Subcutaneous abdominal adipose tissue (tissue), 5 donors: ENCODE data around the gene MAP1S.

Source experiments
- H3K27ac ChIP-seq: one replicate; pipeline ENCODE4 v1.7.0; 2013; ENCODE audit warnings: low read depth, mild to moderate bottlenecking, inconsistent platforms, low read length, moderate library complexity
- H3K27me3 ChIP-seq, 5 donors: one replicate each; pipeline ENCODE4 v1.7.0; 2013; ENCODE audit warnings: low read length in 5 of 5, inconsistent platforms in 1 of 5; ENCODE audit not compliant: control insufficient read depth in 5 of 5, insufficient read depth in 4 of 5
- H3K36me3 ChIP-seq, 5 donors: one replicate each; pipeline ENCODE4 v1.7.0; 2013; ENCODE audit warnings: low read length in 5 of 5; ENCODE audit not compliant: control insufficient read depth in 5 of 5, insufficient read depth in 5 of 5
- H3K4me1 ChIP-seq, 5 donors: one replicate each; pipeline ENCODE4 v1.7.0; 2013; ENCODE audit warnings: low read length in 5 of 5, mild to moderate bottlenecking in 3 of 5, moderate library complexity in 1 of 5; ENCODE audit not compliant: control insufficient read depth in 5 of 5, insufficient read depth in 5 of 5
- H3K4me3 ChIP-seq, 5 donors: one replicate each; pipeline ENCODE4 v1.7.0; 2013; ENCODE audit warnings: low read length in 5 of 5, low read depth in 1 of 5
- H3K9ac ChIP-seq, 5 donors: one replicate each; pipeline ENCODE4 v1.7.0; 2013; ENCODE audit warnings: low read length in 5 of 5, mild to moderate bottlenecking in 4 of 5, moderate library complexity in 3 of 5
- H3K9me3 ChIP-seq, 5 donors: one replicate each; pipeline ENCODE4 v1.7.0; 2013; ENCODE audit warnings: low read length in 5 of 5; ENCODE audit not compliant: control insufficient read depth in 5 of 5
- donor health status: healthy.
- donor health status: healthy.
- donor health status: healthy.
- donor health status: healthy.
- donor health status: healthy.

The MAP1S gene, protein sequence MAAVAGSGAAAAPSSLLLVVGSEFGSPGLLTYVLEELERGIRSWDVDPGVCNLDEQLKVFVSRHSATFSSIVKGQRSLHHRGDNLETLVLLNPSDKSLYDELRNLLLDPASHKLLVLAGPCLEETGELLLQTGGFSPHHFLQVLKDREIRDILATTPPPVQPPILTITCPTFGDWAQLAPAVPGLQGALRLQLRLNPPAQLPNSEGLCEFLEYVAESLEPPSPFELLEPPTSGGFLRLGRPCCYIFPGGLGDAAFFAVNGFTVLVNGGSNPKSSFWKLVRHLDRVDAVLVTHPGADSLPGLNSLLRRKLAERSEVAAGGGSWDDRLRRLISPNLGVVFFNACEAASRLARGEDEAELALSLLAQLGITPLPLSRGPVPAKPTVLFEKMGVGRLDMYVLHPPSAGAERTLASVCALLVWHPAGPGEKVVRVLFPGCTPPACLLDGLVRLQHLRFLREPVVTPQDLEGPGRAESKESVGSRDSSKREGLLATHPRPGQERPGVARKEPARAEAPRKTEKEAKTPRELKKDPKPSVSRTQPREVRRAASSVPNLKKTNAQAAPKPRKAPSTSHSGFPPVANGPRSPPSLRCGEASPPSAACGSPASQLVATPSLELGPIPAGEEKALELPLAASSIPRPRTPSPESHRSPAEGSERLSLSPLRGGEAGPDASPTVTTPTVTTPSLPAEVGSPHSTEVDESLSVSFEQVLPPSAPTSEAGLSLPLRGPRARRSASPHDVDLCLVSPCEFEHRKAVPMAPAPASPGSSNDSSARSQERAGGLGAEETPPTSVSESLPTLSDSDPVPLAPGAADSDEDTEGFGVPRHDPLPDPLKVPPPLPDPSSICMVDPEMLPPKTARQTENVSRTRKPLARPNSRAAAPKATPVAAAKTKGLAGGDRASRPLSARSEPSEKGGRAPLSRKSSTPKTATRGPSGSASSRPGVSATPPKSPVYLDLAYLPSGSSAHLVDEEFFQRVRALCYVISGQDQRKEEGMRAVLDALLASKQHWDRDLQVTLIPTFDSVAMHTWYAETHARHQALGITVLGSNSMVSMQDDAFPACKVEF

GRCh38 chr19:17718947-17719711 is at the start of gene MAP1S:
Gene MAP1S, plus strand, starts transcription at chr19:17719480. Its CDS starts 23 bp downstream, at chr19:17719503.
- peak within 1 kb of the TSS; percentile 68 to 94 (median 87) for H3K9ac ChIP-seq
- H3K27ac ChIP-seq = peak within 1 kb of the TSS; percentile 37
- H3K9me3 ChIP-seq = no peaks in the 10 kb centered on the region
- no peaks in the 10 kb centered on the region for H3K27me3 ChIP-seq
- peak within 1 kb of the TSS; percentile 81 to 91 (median 89) for H3K4me3 ChIP-seq
- peaks cover 12 to 56% (median 52%) of the 10 kb centered on the region in 5 donors for H3K4me1 ChIP-seq
- peaks cover 0 to 9% (median 5%) of the 10 kb centered on the region in 5 donors for H3K36me3 ChIP-seq

DNA sequence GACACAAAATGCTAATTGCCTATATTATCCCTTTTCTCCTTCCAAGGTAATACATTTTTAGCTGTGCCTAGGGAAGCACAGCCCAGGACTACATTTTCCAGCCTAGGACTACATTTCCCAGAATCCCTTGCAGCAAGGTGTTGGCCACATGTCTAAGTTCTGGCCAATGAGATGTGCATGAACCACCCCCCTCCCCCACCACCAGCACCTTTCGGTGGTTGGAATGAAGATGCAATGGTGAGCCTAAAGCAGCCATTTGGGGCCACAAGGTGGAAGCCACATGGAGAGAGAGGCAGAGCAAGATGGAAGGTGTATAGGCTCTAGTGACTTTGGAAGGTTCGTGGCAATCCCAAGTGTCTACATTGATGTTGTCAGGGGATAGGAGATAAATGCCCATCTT is 47.4 kb upstream of the MAP1S start:
- Histone ChIP-seq H3K4me3 (no peak overlapping the region), H3K4me1 (no peaks in the 10 kb centered on the region), H3K9ac (no peak overlapping the region), H3K9me3 (peaks cover 0 to 4% (median 0%) of the 10 kb centered on the region in 5 donors), H3K27ac (no peak overlapping the region), H3K36me3 (no peaks in the 10 kb centered on the region), H3K27me3 (peaks cover 0 to 10% (median under 1%) of the 10 kb centered on the region in 5 donors)

- Histone ChIP-seq H3K9me3 (peaks cover 0 to 4% (median 0%) of the 10 kb centered on the region in 5 donors), H3K4me3 (no peak overlapping the region), H3K27ac (no peak overlapping the region), H3K9ac (no peak overlapping the region), H3K36me3 (no peaks in the 10 kb centered on the region), H3K4me1 (no peaks in the 10 kb centered on the region), H3K27me3 (peaks cover 0 to 10% (median 3%) of the 10 kb centered on the region in 5 donors)
Measured at GRCh38 chr19:17673937-17674799, 45.1 kb upstream of the MAP1S start.

DNA sequence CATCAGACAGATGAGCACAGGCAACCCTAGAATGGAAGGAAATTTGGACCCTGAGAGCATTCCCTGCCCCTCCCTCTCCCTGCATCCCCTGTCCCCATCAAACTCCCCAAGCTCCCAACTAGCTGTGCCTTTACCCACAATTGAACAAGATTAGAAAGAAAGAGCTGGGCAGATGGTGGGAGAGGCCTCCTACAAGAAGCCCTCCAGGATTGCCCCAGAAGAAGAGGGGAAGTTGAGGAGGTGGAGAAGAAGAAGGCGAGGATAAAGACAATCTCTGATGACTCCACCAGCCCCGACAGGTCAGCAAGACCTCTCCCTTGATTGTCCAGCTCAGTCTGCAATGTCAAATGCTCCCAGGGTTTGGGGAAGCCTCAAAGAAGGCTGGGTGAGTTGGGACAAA is 43.0 kb upstream of the MAP1S start:
- Histone ChIP-seq H3K4me3 (no peak overlapping the region), H3K27me3 (peaks cover 3 to 22% (median 13%) of the 10 kb centered on the region in 5 donors), H3K9ac (no peak overlapping the region), H3K27ac (no peak overlapping the region), H3K4me1 (peaks cover 0 to 18% (median 11%) of the 10 kb centered on the region in 5 donors), H3K9me3 (peaks cover 0 to 4% (median 0%) of the 10 kb centered on the region in 5 donors), H3K36me3 (no peaks in the 10 kb centered on the region)

DNA sequence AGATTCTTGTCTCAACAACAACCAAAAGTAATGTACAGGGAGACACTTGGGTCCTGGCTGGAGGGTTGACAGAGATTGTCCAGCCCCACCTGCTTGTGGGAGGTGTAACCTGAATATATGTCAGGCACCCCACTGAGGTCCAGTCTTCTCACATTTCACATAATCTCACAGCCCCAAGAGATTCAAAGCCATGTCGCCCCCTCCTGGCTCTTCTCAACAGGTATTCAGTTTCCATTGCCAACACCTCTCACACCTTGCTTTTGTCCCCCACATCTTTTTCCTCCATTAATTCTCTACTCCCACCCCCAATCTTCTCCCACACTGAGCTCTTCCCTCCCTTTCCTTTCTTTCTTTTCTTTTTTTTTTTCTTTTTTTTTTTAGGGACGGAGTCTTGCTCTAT is 42.3 kb upstream of the MAP1S start:
- Histone ChIP-seq H3K4me1 (peaks cover 0 to 20% (median 11%) of the 10 kb centered on the region in 5 donors), H3K9me3 (peaks cover 0 to under 1% (median 0%) of the 10 kb centered on the region in 5 donors), H3K9ac (no peak overlapping the region), H3K27me3 (peaks cover 3 to 24% (median 13%) of the 10 kb centered on the region in 5 donors), H3K4me3 (no peak overlapping the region), H3K27ac (no peak overlapping the region), H3K36me3 (no peaks in the 10 kb centered on the region)

GRCh38 chr19:17678836-17679235 is 40.4 kb upstream of the MAP1S start:
- no peak overlapping the region for H3K9ac ChIP-seq
- H3K27me3 ChIP-seq = peaks cover 3 to 25% (median 13%) of the 10 kb centered on the region in 5 donors
- H3K4me1 ChIP-seq = peaks cover 0 to 20% (median 11%) of the 10 kb centered on the region in 5 donors
- no peak overlapping the region for H3K4me3 ChIP-seq
- H3K27ac ChIP-seq = no peak overlapping the region
- H3K9me3 ChIP-seq = no peaks in the 10 kb centered on the region
- H3K36me3 ChIP-seq = no peaks in the 10 kb centered on the region

DNA sequence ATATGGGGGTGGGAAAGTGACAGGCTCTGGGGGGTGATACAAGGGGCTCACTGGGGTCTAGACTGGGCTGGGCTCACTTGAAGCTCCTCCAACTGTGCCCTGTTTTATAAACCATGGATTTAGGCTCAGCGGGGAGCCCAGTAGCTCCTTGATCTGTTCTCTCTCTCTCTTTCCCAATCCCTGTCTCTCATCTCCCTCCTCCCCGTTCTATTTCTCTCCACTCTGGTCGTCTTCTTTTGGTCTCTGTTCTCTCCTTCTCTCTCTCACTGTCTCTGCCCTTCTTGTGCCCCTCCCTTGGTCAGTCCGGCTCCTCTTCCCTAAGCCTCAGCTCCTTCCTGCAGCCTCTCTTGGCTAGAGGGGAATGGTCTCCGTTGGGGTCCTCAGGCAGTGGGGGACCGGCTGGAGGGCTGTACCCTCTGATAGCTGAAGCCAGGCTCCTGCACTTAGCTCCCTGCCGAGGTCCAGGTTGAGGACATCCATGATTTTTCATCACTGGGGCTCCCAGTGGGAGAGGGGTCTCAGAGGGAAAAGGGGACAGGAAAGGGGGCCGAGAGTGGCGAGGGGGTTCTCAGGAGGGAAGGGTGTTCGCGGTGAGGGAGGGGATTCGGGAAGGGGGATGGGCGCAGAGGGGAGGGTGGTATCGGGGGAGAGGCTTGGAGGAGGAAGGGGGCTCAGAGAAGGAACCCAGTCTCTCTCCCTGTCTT is 39.6 kb upstream of the MAP1S start:
- Histone ChIP-seq H3K9ac (peak overlapping the region in 2 of 5 donors; percentile 2 to 14), H3K36me3 (no peaks in the 10 kb centered on the region), H3K4me3 (peak overlapping the region in 4 of 5 donors; percentile 1 to 49 (median 40))

GRCh38 chr19:17680230-17680722 is 39.0 kb upstream of the MAP1S start:
- no peaks in the 10 kb centered on the region for H3K36me3 ChIP-seq
- H3K27ac ChIP-seq = no peak overlapping the region
- no peaks in the 10 kb centered on the region for H3K9me3 ChIP-seq
- peaks cover 0 to 20% (median 11%) of the 10 kb centered on the region in 5 donors for H3K4me1 ChIP-seq
- H3K4me3 ChIP-seq = peak overlapping the region in 3 of 5 donors; percentile 44 to 49 (median 47)
- peaks cover 9 to 29% (median 20%) of the 10 kb centered on the region in 5 donors for H3K27me3 ChIP-seq
- no peak overlapping the region for H3K9ac ChIP-seq

More for the DNA sequence above, 39.6 kb upstream of the MAP1S start:
- Histone ChIP-seq H3K27me3 (peaks cover 8 to 28% (median 17%) of the 10 kb centered on the region in 5 donors), H3K9me3 (no peaks in the 10 kb centered on the region), H3K4me1 (peaks cover 0 to 20% (median 11%) of the 10 kb centered on the region in 5 donors), H3K27ac (no peak overlapping the region)
